Body of pancreas (tissue), 4 donors: Measurements from ENCODE around the gene CALCOCO1. TPM values are rescaled to one million over a fixed set of nuclear protein-coding genes. Genes with fewer than 3 reads are reported as not detected.

ENCODE experiments used
- ATAC-seq: fragments of 150-250 bp; one replicate; pipeline ENCODE4 v1.9.1; 2016
- DNase-seq, 4 donors: peaks; one replicate each; pipeline ENCODE4 v3.0.0-alpha.2; 2019
- H3K27ac ChIP-seq, 4 donors: fragments of 200-600 bp; sonication (generic); 1 replicate in 3 of 4; 2 replicates in 1 of 4; pipeline versions ENCODE4 v1.5.1 to v1.6.1; 2016 to 2019; ENCODE audit warnings: mild to moderate bottlenecking in 1 of 4, mixed read lengths in 1 of 4, moderate library complexity in 1 of 4
- H3K27me3 ChIP-seq, 2 donors: fragments of 200-600 bp; sonication (generic); one replicate each; pipeline ENCODE4 v1.6.0; 2016; ENCODE audit warnings: mild to moderate bottlenecking in 1 of 2
- H3K36me3 ChIP-seq, 2 donors: fragments of 200-600 bp; sonication (generic); replicated peaks in 1 of 2; 2 replicates each; pipeline ENCODE4 v1.5.1; 2016; ENCODE audit warnings: low read depth in 2 of 2; ENCODE audit not compliant: insufficient read depth in 1 of 2
- H3K4me1 ChIP-seq: fragments of 200-600 bp; sonication (generic); one replicate; pipeline ENCODE4 v1.6.0; 2016
- H3K4me3 ChIP-seq, 2 donors: fragments of 200-600 bp; sonication (generic); 1 replicate in 1 of 2; 2 replicates in 1 of 2; pipeline ENCODE4 v1.5.1; 2016 to 2019
- H3K9me3 ChIP-seq, 3 donors: fragments of 200-600 bp; sonication (generic); 1 replicate in 2 of 3; 2 replicates in 1 of 3; pipeline ENCODE4 v1.5.1; 2016
- CTCF ChIP-seq, 7 experiments: fragments of 450-650 bp in 4 of 7; fragments of 200-600 bp in 3 of 7; sonication (generic) in 3 of 7; IDR thresholded peaks; one replicate each; pipeline ENCODE4 v1.5.1; 2016 to 2019; ENCODE audit warnings: antibody characterized with exemption in 7 of 7
- POLR2A ChIP-seq, 3 donors: fragments of 450-650 bp; IDR thresholded peaks; one replicate each; pipeline ENCODE4 v1.6.1; 2016; ENCODE audit warnings: antibody characterized with exemption in 3 of 3, mild to moderate bottlenecking in 2 of 3
- WGBS, 2 donors: methylation state at CpG; one replicate each; pipeline ENCODE4 v1.1.5; 2017; 5-methylcytosine and 5-hydroxymethylcytosine counted together
- intact Hi-C: fragments of 100-400 bp; cut with DNase I; formaldehyde crosslinking; loops from one replicate; pipeline ENCODE4 v1.15.1; 2023
- total RNA-seq, 2 donors: library from RNA; depleted of rRNA; stranded (reverse); fragments of >200 nt; gene quantifications; one replicate each; pipeline ENCODE4 v1.1.0, GENCODE V29; 2016

Gene CALCOCO1
- total RNA-seq, 2 donors from 2014 or later = 109 to 153 TPM

- Histone ChIP-seq H3K27ac (peak overlapping the region in 3 of 4 donors; percentile 86 to 91 (median 90)), H3K4me3 (peak overlapping the region; percentile 33 to 74), H3K4me1 (peaks cover 30% of the 10 kb centered on the region), H3K27me3 (no peaks in the 10 kb centered on the region), H3K36me3 (peaks cover 0 to 12% of the 10 kb centered on the region in 2 donors), H3K9me3 (no peaks in the 10 kb centered on the region)
- 20 to 21% methylated on average over 8 of the region's 8 CpGs for WGBS, 2 donors
- intact Hi-C loops = loop anchor here (10.0 kb wide), 2 partner anchors 50 to 130 kb away; partner anchors contain the start of gene ATF7
- DNase-seq (no peak), ATAC-seq (no peak)
- no peak for TF ChIP-seq CTCF (IDR thresholded peaks at IDR 0.05)
- TF ChIP-seq POLR2A (IDR thresholded peaks at IDR 0.05) = no peak
Observed at GRCh38 chr12:53674977-53675700, 52.1 kb downstream of the CALCOCO1 start.

- Histone ChIP-seq H3K27ac (no peak overlapping the region), H3K9me3 (no peaks in the 10 kb centered on the region), H3K27me3 (no peaks in the 10 kb centered on the region), H3K4me3 (no peak overlapping the region), H3K4me1 (peaks cover 18% of the 10 kb centered on the region), H3K36me3 (peaks cover 6 to 34% of the 10 kb centered on the region in 2 donors)
- DNase-seq = no peak
- TF ChIP-seq CTCF (IDR thresholded peaks at IDR 0.05) (no peak), POLR2A (IDR thresholded peaks at IDR 0.05) (no peak)
- no peak for ATAC-seq
- intact Hi-C loops = loop anchor here (10.0 kb wide), 2 partner anchors 46 to 126 kb away; partner anchors contain the start of gene ATF7
Observed at GRCh38 chr12:53670971-53671370, 56.3 kb downstream of the CALCOCO1 start.

- ATAC-seq (no peak), DNase-seq (no peak)
- intact Hi-C loops = loop anchor here (10.0 kb wide), 2 partner anchors 46 to 126 kb away; partner anchors contain the start of gene ATF7
- 79 to 92% methylated on average over 7 of the region's 7 CpGs for WGBS, 2 donors
- no peaks in the 10 kb centered on the region for H3K27me3 ChIP-seq
- H3K4me3 ChIP-seq = no peak overlapping the region
- TF ChIP-seq CTCF (IDR thresholded peaks at IDR 0.05) (no peak), POLR2A (IDR thresholded peaks at IDR 0.05) (no peak)
- H3K27ac ChIP-seq = no peak overlapping the region
- peaks cover 6 to 36% of the 10 kb centered on the region in 2 donors for H3K36me3 ChIP-seq
- no peaks in the 10 kb centered on the region for H3K9me3 ChIP-seq
- H3K4me1 ChIP-seq = peaks cover 17% of the 10 kb centered on the region
Observed at GRCh38 chr12:53670308-53670707, 56.9 kb downstream of the CALCOCO1 start.

GRCh38 chr12:53667080-53667479 is 60.2 kb downstream of the CALCOCO1 start:
- Histone ChIP-seq H3K27me3 (no peaks in the 10 kb centered on the region), H3K4me1 (no peaks in the 10 kb centered on the region), H3K9me3 (no peaks in the 10 kb centered on the region), H3K36me3 (peaks cover 6 to 39% of the 10 kb centered on the region in 2 donors), H3K27ac (peak overlapping the region in 1 of 4 donors; percentile 36), H3K4me3 (no peak overlapping the region)
- intact Hi-C loops = no loop called here
- ATAC-seq (no peak), DNase-seq (no peak)
- WGBS, 2 donors = 88 to 95% methylated on average over 2 of the region's 2 CpGs
- TF ChIP-seq POLR2A (IDR thresholded peaks at IDR 0.05) (no peak), CTCF (IDR thresholded peaks at IDR 0.05) (no peak)

- TF ChIP-seq POLR2A (IDR thresholded peaks at IDR 0.05) (no peak), CTCF (IDR thresholded peaks at IDR 0.05) (no peak)
- Histone ChIP-seq H3K9me3 (no peaks in the 10 kb centered on the region), H3K27me3 (no peaks in the 10 kb centered on the region), H3K27ac (no peak overlapping the region), H3K4me1 (peaks cover 14% of the 10 kb centered on the region), H3K4me3 (no peak overlapping the region), H3K36me3 (peaks cover 6 to 32% of the 10 kb centered on the region in 2 donors)
- DNase-seq (no peak), ATAC-seq (no peak)
- intact Hi-C loops = no loop called here
- 88 to 90% methylated on average over 7 of the region's 7 CpGs for WGBS, 2 donors
Observed at GRCh38 chr12:53664936-53665335, 62.3 kb downstream of the CALCOCO1 start.
